Jurkat, Clone E6-1 (cell line): ENCODE data around the gene SRGAP1.

ENCODE experiments used
- DNase-seq: peaks from one replicate; pipeline ENCODE4 v3.0.0-alpha.2; 2011; ENCODE audit warnings: low read depth, low spot score
- H3K4me3 ChIP-seq: 2 replicates; pipeline ENCODE4 v1.5.1; 2011; ENCODE audit warnings: mild to moderate bottlenecking, low read length, control low read depth, moderate library complexity

Gene SRGAP1

GRCh38 chr12:63897931-63898330 is 53.4 kb downstream of the SRGAP1 start:
- H3K4me3 ChIP-seq: no peak overlapping the region
- no peak for DNase-seq

- no peak overlapping the region for H3K4me3 ChIP-seq
- no peak for DNase-seq
Observed at GRCh38 chr12:63898764-63899337, 54.4 kb downstream of the SRGAP1 start.

DNA sequence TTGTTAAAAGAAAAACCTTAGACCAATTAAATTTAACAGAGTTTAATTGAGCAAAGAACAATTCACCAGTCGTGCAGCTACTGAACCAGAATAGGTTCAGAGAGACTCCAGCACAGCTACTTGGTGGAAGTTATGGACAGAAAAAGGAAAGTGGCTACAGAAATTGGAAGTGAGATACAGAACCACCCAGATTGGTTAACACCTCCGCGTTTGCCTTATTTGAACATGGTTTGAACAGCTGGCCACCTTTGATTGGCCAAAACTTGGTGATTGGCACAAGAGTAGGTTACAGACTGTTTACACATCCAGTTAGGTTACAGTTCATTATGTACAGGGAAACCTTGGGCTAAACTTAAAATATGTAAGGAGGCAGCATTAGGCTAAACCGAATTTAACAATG is 54.9 kb downstream of the SRGAP1 start:
- no peak for DNase-seq
- H3K4me3 ChIP-seq: no peak overlapping the region

- no peak for DNase-seq
- H3K4me3 ChIP-seq: no peak overlapping the region
Observed at GRCh38 chr12:63900922-63901793, 56.7 kb downstream of the SRGAP1 start.

DNA sequence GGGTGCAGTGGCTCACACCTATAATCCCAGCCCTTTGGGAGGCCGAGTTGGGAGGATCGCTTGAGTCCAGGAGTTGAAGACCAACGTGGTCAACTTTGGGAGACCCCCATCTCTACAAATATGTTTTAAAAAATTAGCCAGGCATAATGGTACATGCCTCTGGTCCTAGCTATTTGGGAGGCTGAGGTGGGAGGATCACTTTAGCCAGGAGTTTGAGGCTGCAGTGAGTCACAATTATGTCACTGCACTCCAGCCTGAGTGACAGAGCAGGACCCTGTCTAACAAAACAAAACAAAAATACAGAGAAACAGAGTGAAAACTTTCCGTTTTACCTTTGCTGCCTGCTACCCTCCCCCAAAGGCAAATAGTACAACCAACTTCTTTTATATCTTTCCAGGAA is 60.2 kb downstream of the SRGAP1 start:
- H3K4me3 ChIP-seq: no peak overlapping the region
- no peak for DNase-seq

- no peak overlapping the region for H3K4me3 ChIP-seq
- DNase-seq: no peak
Observed at GRCh38 chr12:63905544-63905943, 61.0 kb downstream of the SRGAP1 start.

GRCh38 chr12:63906876-63907275 is 62.4 kb downstream of the SRGAP1 start:
- no peak overlapping the region for H3K4me3 ChIP-seq
- DNase-seq: no peak

- H3K4me3 ChIP-seq: no peak overlapping the region
- no peak for DNase-seq
Observed at GRCh38 chr12:63907561-63907960, 63.1 kb downstream of the SRGAP1 start.

DNA sequence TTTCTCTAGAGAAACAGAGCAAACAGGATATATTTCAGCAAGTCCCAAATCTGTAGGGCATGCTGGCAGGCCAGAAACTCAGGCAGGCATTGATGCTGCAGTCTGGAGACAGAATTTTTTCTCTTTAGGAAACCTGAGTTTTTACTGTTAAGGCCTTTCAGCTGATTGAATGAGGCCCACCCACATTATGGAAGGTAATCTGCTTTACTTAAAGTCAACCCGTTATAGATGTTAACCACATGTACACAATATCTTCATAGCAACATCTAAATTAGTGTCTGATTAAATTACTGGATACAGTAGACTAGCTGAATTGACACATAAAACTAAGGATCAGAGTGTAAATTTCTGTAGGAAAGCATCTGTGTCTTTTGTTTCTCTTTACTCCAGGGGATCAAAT is 65.2 kb downstream of the SRGAP1 start:
- H3K4me3 ChIP-seq: no peak overlapping the region
- no peak for DNase-seq

DNA sequence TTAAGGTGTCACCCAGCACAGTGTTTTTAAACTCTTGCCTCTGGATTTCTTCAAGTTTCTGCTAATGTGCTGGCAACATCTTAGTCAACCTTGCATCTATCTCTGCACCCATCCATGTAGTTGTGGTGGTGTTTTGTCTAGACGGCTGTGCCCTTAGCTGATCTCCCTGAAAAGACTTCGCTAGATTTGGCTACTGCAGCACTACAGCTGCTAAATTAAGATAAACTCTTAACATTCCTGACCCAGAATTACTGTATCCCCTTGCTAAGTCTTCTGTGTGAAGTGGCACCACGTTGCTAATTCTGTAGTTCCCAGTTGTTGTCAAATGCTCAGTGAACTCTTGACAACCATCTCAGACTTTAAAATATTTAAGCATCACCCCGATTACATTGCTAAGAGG is 66.8 kb downstream of the SRGAP1 start:
- no peak for DNase-seq
- no peak overlapping the region for H3K4me3 ChIP-seq

GRCh38 chr12:63912651-63913050 is 68.2 kb downstream of the SRGAP1 start:
- DNase-seq: no peak
- H3K4me3 ChIP-seq: no peak overlapping the region

GRCh38 chr12:63913929-63914328 is 69.4 kb downstream of the SRGAP1 start:
- H3K4me3 ChIP-seq: no peak overlapping the region
- no peak for DNase-seq

DNA sequence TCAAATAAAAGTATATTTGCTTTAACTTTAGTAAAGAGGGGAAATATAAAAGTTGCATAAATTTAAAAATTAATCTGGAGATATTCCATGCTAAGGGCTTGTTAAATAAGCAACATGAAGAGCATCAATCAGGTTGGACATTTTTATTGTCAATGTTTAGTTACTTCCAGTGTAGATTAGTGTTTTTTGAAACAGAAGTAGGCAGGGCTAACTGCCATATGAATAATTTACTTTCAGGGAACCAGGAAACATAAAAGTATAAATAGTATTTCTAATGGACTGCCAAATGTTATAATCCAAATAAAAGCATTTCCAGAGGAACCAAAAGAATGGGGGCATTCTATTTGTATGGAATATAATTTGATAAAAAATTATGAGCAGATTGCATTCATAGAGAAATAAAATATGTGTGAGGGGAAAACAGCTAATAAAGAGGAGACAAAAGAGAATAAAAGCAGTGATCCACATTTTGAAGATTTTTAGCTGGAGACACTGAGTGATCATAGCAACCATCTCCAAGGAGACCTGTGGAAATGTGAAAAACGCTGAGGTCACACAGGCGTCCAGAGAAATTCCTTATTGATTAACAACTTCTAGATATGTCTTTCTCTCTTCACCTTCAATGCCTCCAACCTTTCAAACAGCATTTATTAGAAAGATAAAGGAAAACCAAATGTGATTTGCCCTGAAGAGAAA is 70.8 kb downstream of the SRGAP1 start:
- no peak for DNase-seq
- no peak overlapping the region for H3K4me3 ChIP-seq

DNA sequence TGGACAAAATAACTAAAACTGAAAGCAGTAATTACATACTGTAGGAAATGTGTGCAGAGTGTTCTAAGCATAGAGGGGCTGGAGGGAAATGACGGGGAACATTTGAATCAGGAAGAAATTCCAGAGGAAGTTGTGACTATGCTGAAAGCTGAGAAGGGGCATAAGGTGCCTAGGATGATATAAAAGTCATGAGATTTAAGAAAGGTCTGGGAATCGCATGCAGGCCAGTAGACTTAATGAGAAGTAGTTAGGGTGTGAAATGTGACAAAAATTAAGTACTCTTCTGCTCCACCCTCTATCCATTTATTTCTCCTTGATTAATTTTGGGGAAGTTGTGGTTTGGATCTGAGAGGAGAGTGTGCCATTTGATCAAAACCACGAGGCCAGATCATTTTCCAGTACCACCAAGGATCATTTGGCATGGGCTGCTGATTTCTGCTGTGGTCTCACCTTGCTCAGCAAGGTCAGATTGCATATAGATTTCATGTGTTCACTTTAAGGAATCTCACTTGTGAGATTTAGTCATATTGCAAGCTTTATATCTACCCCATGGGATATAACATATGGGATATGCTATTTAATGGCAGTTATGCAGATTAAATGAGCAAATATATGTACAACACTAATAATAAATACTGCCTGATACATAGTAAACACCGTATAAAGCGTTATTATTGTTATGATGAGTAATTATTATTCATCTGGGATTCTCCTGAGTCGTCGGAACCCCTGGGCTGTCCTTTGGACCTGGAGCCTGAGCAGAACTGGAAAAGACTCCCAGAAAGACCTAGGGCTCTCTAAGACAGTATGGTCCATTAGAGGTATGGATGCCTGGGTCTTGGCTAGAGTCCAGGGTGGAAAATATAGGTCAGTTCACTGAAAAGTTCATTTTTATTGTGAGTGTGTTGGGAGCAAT is 72.3 kb downstream of the SRGAP1 start:
- no peak for DNase-seq
- H3K4me3 ChIP-seq: no peak overlapping the region

DNA sequence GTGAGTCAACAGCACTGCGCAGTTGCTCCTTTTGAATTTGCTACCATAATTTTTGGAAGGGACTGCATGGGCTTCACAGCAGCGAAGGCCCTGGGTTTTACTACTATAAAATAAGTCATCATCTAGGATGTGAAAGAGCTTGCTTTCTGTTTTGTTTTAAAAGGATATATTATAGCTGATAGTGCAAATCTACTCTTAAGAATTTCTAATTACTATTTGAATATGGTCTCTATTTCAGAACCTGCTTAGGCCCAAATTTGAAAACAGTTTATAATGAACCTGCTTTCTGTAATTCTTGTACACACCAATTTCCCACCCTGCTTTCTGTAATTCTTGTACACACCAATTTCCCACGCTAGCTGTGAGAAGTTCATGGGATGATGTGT is 73.0 kb downstream of the SRGAP1 start:
- no peak overlapping the region for H3K4me3 ChIP-seq
- no peak for DNase-seq

DNA sequence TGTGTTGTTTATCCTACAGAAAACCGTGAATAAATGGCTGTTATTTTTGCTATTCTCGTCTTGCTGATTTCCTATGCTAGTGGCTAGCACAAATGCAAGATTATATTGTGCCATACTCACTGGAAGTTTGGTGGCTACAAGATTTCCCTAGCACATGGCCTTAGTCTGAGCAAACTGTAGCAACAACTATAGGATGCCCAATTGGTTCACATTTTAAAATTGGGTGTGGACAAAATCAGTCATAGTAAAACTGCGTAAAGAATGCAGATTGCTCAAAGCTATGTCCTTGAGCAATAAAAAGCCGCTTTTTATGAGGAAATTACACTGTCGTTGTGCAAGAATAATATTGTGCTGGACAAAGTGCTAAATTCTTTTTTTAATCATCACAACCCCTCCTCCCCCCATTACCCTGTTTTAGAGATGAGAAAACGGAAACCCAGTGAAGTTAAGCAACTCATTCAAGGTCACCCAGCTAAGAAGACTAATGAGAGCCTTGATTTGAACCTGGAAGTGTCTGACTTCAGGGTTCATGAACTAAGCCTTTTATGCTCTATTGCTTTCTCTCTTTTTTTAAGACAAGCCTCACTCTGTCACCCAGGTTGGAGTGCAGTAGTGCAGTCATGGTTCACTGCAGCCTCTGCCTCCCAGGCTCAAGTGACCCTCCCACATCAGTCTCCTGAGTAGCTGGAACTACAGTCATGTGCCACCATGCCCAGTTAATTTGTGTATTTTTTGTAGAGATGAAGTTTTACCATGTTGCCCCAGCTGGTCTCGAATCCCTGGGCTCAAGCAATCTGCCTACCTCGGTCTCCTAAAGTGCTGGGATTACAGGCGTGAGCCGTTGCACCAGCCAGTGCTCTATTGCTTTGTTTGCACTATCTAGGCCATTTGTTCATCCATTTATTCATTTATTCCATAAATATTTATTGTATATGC is 73.6 kb downstream of the SRGAP1 start:
- no peak overlapping the region for H3K4me3 ChIP-seq

DNA sequence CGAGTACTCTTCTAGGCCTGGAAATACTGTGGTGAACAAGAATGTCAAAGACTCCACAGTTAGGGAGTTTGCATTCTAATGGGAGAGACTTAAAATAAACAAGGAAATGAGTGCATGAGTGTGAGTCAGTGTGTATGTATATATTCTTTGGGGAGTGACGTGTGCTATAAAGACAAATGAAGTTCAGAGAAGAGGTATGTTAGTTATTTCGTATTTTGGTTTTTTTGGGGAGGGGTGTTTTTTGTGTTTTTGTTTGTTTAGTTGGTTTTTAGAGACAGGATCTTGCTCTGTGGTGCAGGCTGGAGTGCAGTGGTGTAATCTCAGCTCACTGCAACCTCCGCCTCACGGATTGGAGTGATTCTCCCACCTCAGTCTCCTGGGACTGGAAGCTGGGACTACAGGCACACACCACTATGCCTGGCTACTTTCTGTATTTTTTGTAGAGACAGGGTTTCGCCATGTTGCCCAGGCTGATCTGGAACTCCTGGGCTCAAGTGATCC is 74.3 kb downstream of the SRGAP1 start:
- DNase-seq: no peak
- no peak overlapping the region for H3K4me3 ChIP-seq

More for the DNA sequence above, 73.6 kb downstream of the SRGAP1 start:
- no peak for DNase-seq

GRCh38 chr12:63919756-63920155 is 75.3 kb downstream of the SRGAP1 start:
- H3K4me3 ChIP-seq: no peak overlapping the region
- no peak for DNase-seq
